T-cell (primary cell): ENCODE data around the gene PIK3CA. TPM values are rescaled to one million over a fixed set of nuclear protein-coding genes. Genes with fewer than 3 reads are reported as not detected.

Experiments
- ATAC-seq, 4 experiments: fragments of 200-7000 bp in 3 of 4; fragments of 150-1000 bp in 1 of 4; cut with Tn5 transposase; replicated peaks in 1 of 4; 1 replicate in 3 of 4; 2 replicates in 1 of 4; pipeline ENCODE4 v1.10.0; 2021; ENCODE audit warnings: moderate library complexity in 3 of 4, mild to moderate bottlenecking in 2 of 4, moderate number of reproducible peaks in 1 of 4
- CTCF ChIA-PET, 2 donors: fragments of 300-600 bp; sonication (Branson Sonifier 250); formaldehyde crosslinking; loops; one replicate each; lab custom pipeline; 2022; ENCODE audit warnings: antibody characterized with exemption in 2 of 2; lab: Charles Lee
- POLR2A ChIA-PET, 2 donors: fragments of 300-600 bp; sonication (Branson Sonifier 250); formaldehyde crosslinking; loops; one replicate each; lab custom pipeline; 2022; ENCODE audit warnings: antibody characterized with exemption in 2 of 2; lab: Charles Lee
- DNase-seq, 35 experiments: peaks; one replicate each; pipeline versions ENCODE4 v3.0.0 to v3.0.0-alpha.2; 2013 to 2023
- H3K27ac ChIP-seq: one replicate; pipeline ENCODE4 v1.5.1; 2013; ENCODE audit warnings: low read length
- H3K27me3 ChIP-seq, 2 experiments: replicated peaks in 1 of 2; 1 replicate in 1 of 2; 2 replicates in 1 of 2; pipeline versions ENCODE4 v1.6.1 to v1.7.0; 2013; ENCODE audit warnings: low read length in 1 of 2, mixed read lengths in 1 of 2; ENCODE audit not compliant: control insufficient read depth in 2 of 2, insufficient read depth in 2 of 2; ENCODE audit errors: extremely low read depth in 1 of 2
- H3K36me3 ChIP-seq, 2 donors: 1 replicate in 1 of 2; 2 replicates in 1 of 2; pipeline versions ENCODE4 v1.6.1 to v1.7.0; 2013; ENCODE audit warnings: low read length in 1 of 2; ENCODE audit not compliant: control insufficient read depth in 2 of 2, insufficient read depth in 1 of 2; ENCODE audit errors: extremely low read depth in 1 of 2
- H3K4me1 ChIP-seq, 2 experiments: 1 replicate in 1 of 2; 2 replicates in 1 of 2; pipeline versions ENCODE4 v1.6.1 to v1.7.0; 2013; ENCODE audit warnings: low read length in 2 of 2, mixed read lengths in 1 of 2; ENCODE audit not compliant: insufficient read depth in 2 of 2, control insufficient read depth in 1 of 2; ENCODE audit errors: extremely low read depth in 1 of 2
- H3K4me3 ChIP-seq, 2 donors: 1 replicate in 1 of 2; 2 replicates in 1 of 2; pipeline versions ENCODE4 v1.5.1 to v1.7.0; 2013; ENCODE audit warnings: mild to moderate bottlenecking in 2 of 2, low read length in 1 of 2, moderate library complexity in 1 of 2; ENCODE audit not compliant: control insufficient read depth in 1 of 2; ENCODE audit errors: extremely low read depth in 1 of 2
- H3K9me3 ChIP-seq: 2 replicates; pipeline ENCODE4 v1.7.0; 2013
- H3K27ac Mint-ChIP-seq, 2 donors: one replicate each; pipeline ENCODE4 v1.8.0; 2020 to 2021; ENCODE audit warnings: mild to moderate bottlenecking in 2 of 2, mixed read lengths in 2 of 2
- H3K27me3 Mint-ChIP-seq, 2 donors: one replicate each; pipeline ENCODE4 v1.8.0; 2021 to 2022; ENCODE audit warnings: mixed read lengths in 2 of 2
- H3K36me3 Mint-ChIP-seq: one replicate; pipeline ENCODE4 v1.8.0; 2021; ENCODE audit warnings: mixed read lengths
- H3K4me1 Mint-ChIP-seq, 3 donors: one replicate each; pipeline ENCODE4 v1.8.0; 2020 to 2022; ENCODE audit warnings: mixed read lengths in 3 of 3, mild to moderate bottlenecking in 1 of 3
- H3K4me3 Mint-ChIP-seq, 3 donors: one replicate each; pipeline ENCODE4 v1.8.0; 2020 to 2022; ENCODE audit warnings: mild to moderate bottlenecking in 3 of 3, mixed read lengths in 3 of 3, moderate library complexity in 3 of 3
- H3K9me3 Mint-ChIP-seq, 3 donors: one replicate each; pipeline ENCODE4 v1.8.0; 2020 to 2022; ENCODE audit warnings: mixed read lengths in 3 of 3
- WGBS: methylation state at CpG from one replicate; pipeline ENCODE4 v1.1.5; 2013; ENCODE audit warnings: missing lambda C conversion rate; ENCODE audit not compliant: insufficient coverage; 5-methylcytosine and 5-hydroxymethylcytosine counted together
- total RNA-seq, 35 experiments: library from RNA in 6 of 35; stranded (reverse) in 6 of 35; fragments of 120-200 nt in 1 of 35; gene quantifications; one replicate each; pipeline versions ENCODE4 v1.2.1 to v1.2.4 and lab custom pipeline; 2013 to 2026

The PIK3CA gene
- total RNA-seq, 5 donors from 2014 or later (not counting 1 experiment from before 2014, with no cell fraction given): 33.8 to 43.5 (median 34.8) TPM

- 73% methylated on average over 2 of the region's 4 CpGs for WGBS
- ATAC-seq: peak in 1 of 4 experiments; percentile 32
- peaks cover 4% of the 10 kb centered on the region for H3K36me3 Mint-ChIP-seq
Measured at GRCh38 chr3:179181993-179182551, 33.9 kb downstream of the PIK3CA start.

GRCh38 chr3:179182902-179183301, 34.7 kb downstream of the PIK3CA start:
- H3K27me3 ChIP-seq: no peaks in the 10 kb centered on the region
- H3K9me3 ChIP-seq: no peaks in the 10 kb centered on the region
- H3K27ac Mint-ChIP-seq: no peak overlapping the region
- ATAC-seq (no peak), DNase-seq (no peak)
- no peaks in the 10 kb centered on the region for H3K36me3 ChIP-seq
- H3K4me1 ChIP-seq: peaks cover 9 to 17% of the 10 kb centered on the region in 2 experiments
- POLR2A ChIA-PET: no interaction called here
- no peak overlapping the region for H3K4me3 Mint-ChIP-seq
- peaks cover 4% of the 10 kb centered on the region for H3K36me3 Mint-ChIP-seq
- H3K4me3 ChIP-seq: no peak overlapping the region
- CTCF ChIA-PET: no interaction called here
- no peaks in the 10 kb centered on the region for H3K9me3 Mint-ChIP-seq
- no CpG with 5 or more reads among the region's 1 CpG for WGBS
- H3K4me1 Mint-ChIP-seq: peaks cover 50 to 54% (median 53%) of the 10 kb centered on the region in 3 donors
- H3K27ac ChIP-seq: no peak overlapping the region
- H3K27me3 Mint-ChIP-seq: no peaks in the 10 kb centered on the region

More at GRCh38 chr3:179181993-179182551, 33.9 kb downstream of the PIK3CA start:
- Histone ChIP-seq H3K4me1 (peaks cover 9 to 17% of the 10 kb centered on the region in 2 experiments), H3K9me3 (no peaks in the 10 kb centered on the region), H3K36me3 (no peaks in the 10 kb centered on the region), H3K27me3 (no peaks in the 10 kb centered on the region), H3K4me3 (no peak overlapping the region), H3K27ac (no peak overlapping the region)
- no peak for DNase-seq
- Mint-ChIP-seq H3K27ac (peak overlapping the region in 1 of 2 donors; percentile 20), H3K4me1 (peaks cover 45 to 56% (median 56%) of the 10 kb centered on the region in 3 donors), H3K27me3 (no peaks in the 10 kb centered on the region), H3K4me3 (no peak overlapping the region), H3K9me3 (no peaks in the 10 kb centered on the region)
- ChIA-PET CTCF (no interaction called here), POLR2A (no interaction called here)

- ATAC-seq (no peak), DNase-seq (no peak)
- Mint-ChIP-seq H3K36me3 (peaks cover 4% of the 10 kb centered on the region), H3K4me1 (peaks cover 59 to 68% (median 66%) of the 10 kb centered on the region in 3 donors), H3K27me3 (no peaks in the 10 kb centered on the region), H3K4me3 (no peak overlapping the region), H3K9me3 (no peaks in the 10 kb centered on the region), H3K27ac (no peak overlapping the region)
- Histone ChIP-seq H3K9me3 (no peaks in the 10 kb centered on the region), H3K4me3 (no peak overlapping the region), H3K36me3 (no peaks in the 10 kb centered on the region), H3K4me1 (peaks cover 3 to 11% of the 10 kb centered on the region in 2 experiments), H3K27ac (no peak overlapping the region), H3K27me3 (no peaks in the 10 kb centered on the region)
- POLR2A ChIA-PET: interaction anchor here (0.5 to 1.1 kb wide), 5 partner anchors 10 to 159 kb away, joined by 3 to 4 read pairs (median 3); no protein-coding TSS in a partner anchor
- no CpG with 5 or more reads among the region's 1 CpG for WGBS
- CTCF ChIA-PET: no interaction called here
Measured at GRCh38 chr3:179184826-179185225, 36.7 kb downstream of the PIK3CA start.

- POLR2A ChIA-PET: no interaction called here
- no peak overlapping the region for H3K27ac ChIP-seq
- Mint-ChIP-seq H3K27me3 (no peaks in the 10 kb centered on the region), H3K36me3 (peaks cover 4% of the 10 kb centered on the region), H3K4me1 (peaks cover 75 to 84% (median 79%) of the 10 kb centered on the region in 3 donors), H3K9me3 (no peaks in the 10 kb centered on the region), H3K4me3 (no peak overlapping the region), H3K27ac (no peak overlapping the region)
- WGBS: no CpG with 5 or more reads among the region's 3 CpGs
- H3K9me3 ChIP-seq: no peaks in the 10 kb centered on the region
- no peak overlapping the region for H3K4me3 ChIP-seq
- H3K27me3 ChIP-seq: no peaks in the 10 kb centered on the region
- no peaks in the 10 kb centered on the region for H3K36me3 ChIP-seq
- DNase-seq (no peak), ATAC-seq (no peak)
- CTCF ChIA-PET: interaction anchor here (0.9 to 1.2 kb wide), 2 partner anchors 8 to 26 kb away, joined by 3 to 5 read pairs; no protein-coding TSS in a partner anchor
- peaks cover 3 to 5% of the 10 kb centered on the region in 2 experiments for H3K4me1 ChIP-seq
Measured at GRCh38 chr3:179186426-179186825, 38.3 kb downstream of the PIK3CA start.

GRCh38 chr3:179189759-179190158, 41.6 kb downstream of the PIK3CA start:
- H3K9me3 Mint-ChIP-seq: no peaks in the 10 kb centered on the region
- H3K4me3 Mint-ChIP-seq: no peak overlapping the region
- H3K36me3 Mint-ChIP-seq: peaks cover 7% of the 10 kb centered on the region
- Histone ChIP-seq H3K27ac (no peak overlapping the region), H3K27me3 (no peaks in the 10 kb centered on the region), H3K4me1 (peaks cover 0 to 4% of the 10 kb centered on the region in 2 experiments), H3K36me3 (no peaks in the 10 kb centered on the region), H3K4me3 (no peak overlapping the region), H3K9me3 (no peaks in the 10 kb centered on the region)
- no CpG with 5 or more reads among the region's 3 CpGs for WGBS
- H3K27ac Mint-ChIP-seq: peak overlapping the region in 1 of 2 donors; percentile 34
- ChIA-PET POLR2A (interaction anchor here in 1 of 2 donors (0.6 kb wide), 1 partner anchor 36 kb away, joined by 4 read pairs; no protein-coding TSS in a partner anchor), CTCF (no interaction called here)
- no peaks in the 10 kb centered on the region for H3K27me3 Mint-ChIP-seq
- H3K4me1 Mint-ChIP-seq: peaks cover 68 to 79% (median 71%) of the 10 kb centered on the region in 3 donors
- DNase-seq (no peak), ATAC-seq (no peak)

GRCh38 chr3:179190581-179190980, 42.4 kb downstream of the PIK3CA start:
- ATAC-seq (no peak), DNase-seq (no peak)
- no peaks in the 10 kb centered on the region for H3K27me3 ChIP-seq
- no peaks in the 10 kb centered on the region for H3K9me3 Mint-ChIP-seq
- H3K27ac Mint-ChIP-seq: no peak overlapping the region
- H3K27ac ChIP-seq: no peak overlapping the region
- peaks cover 7% of the 10 kb centered on the region for H3K36me3 Mint-ChIP-seq
- peaks cover 4 to 7% of the 10 kb centered on the region in 2 experiments for H3K4me1 ChIP-seq
- no peaks in the 10 kb centered on the region for H3K36me3 ChIP-seq
- H3K4me3 ChIP-seq: no peak overlapping the region
- H3K4me1 Mint-ChIP-seq: peaks cover 68 to 79% (median 71%) of the 10 kb centered on the region in 3 donors
- no peak overlapping the region for H3K4me3 Mint-ChIP-seq
- ChIA-PET POLR2A (interaction anchor here in 1 of 2 donors (0.6 kb wide), 1 partner anchor 36 kb away, joined by 4 read pairs; no protein-coding TSS in a partner anchor), CTCF (no interaction called here)
- no peaks in the 10 kb centered on the region for H3K9me3 ChIP-seq
- WGBS: 100% methylated on average over 3 of the region's 6 CpGs
- no peaks in the 10 kb centered on the region for H3K27me3 Mint-ChIP-seq
